ENCODE measurements around the gene UTS2B. TPM values are rescaled to one million over a fixed set of nuclear protein-coding genes. Genes with fewer than 3 reads are reported as not detected.

UTS2B gene
- total and polyA plus RNA-seq, 2 experiments from 2014 or later, result 0.21 TPM; not detected in 1

DNA sequence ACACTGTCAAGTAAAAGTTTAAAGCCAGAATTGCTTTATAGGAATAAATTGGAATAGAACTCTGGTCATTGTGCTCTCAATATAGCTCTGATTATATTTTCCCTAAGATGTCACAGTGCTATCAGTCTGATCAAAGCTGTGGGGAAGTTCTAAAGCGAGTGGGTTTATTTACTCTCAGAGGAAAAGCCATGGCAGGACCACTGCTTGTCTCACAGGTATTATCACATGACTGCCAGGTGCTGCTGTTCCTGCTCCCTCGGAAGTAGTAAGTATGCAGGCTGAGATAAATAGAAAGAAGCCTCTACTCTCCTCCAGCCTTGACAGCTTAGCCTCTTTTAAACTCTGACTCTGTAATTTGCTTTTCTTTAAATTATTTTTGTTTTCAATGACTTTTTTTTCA, 49.1 kb upstream of the UTS2B start:
- H3K27ac Mint-ChIP-seq, result peak overlapping the region; percentile 89; the same call in 1 of the 2 replicates
- Histone ChIP-seq H3K27ac (ENCODE audit: low read depth) (peak overlapping the region; percentile 9; the same call in 1 of the 2 replicates), H2AFZ (no peak overlapping the region), H3F3A (replicated peaks; ENCODE audit: low read depth) (no peaks in the 10 kb centered on the region), H3K4me1 (ENCODE audit: insufficient read depth) (peaks cover 39% of the 10 kb centered on the region), H3K9me2 (ENCODE audit: insufficient read depth) (peaks cover 3% of the 10 kb centered on the region; the same call in 1 of the 2 replicates), H3K4me3 (no peak overlapping the region), H3K4me2 (no peak overlapping the region), H3K36me3 (ENCODE audit: insufficient read depth) (no peaks in the 10 kb centered on the region; the same call in 1 of the 2 replicates), H4K20me1 (replicated peaks; ENCODE audit: insufficient read depth) (no peaks in the 10 kb centered on the region), H3K27me3 (ENCODE audit: insufficient read depth) (no peaks in the 10 kb centered on the region), H3K79me2 (replicated peaks; ENCODE audit: insufficient read depth) (no peaks in the 10 kb centered on the region)
- no peak overlapping the region for H3K4me3 Mint-ChIP-seq
- peak; percentile 59 for ATAC-seq
- peak; percentile 30 for DNase-seq (ENCODE audit: low spot score)
- no peaks in the 10 kb centered on the region for H3K27me3 Mint-ChIP-seq (ENCODE audit: insufficient read depth, low read depth, poor library complexity)
- no peaks in the 10 kb centered on the region for H3K9me3 Mint-ChIP-seq
- no peak for TF ChIP-seq ZNF114 (CRISPR knock-in tag; IDR thresholded peaks at IDR 0.05)
- TF ChIP-seq, protein P1, sequence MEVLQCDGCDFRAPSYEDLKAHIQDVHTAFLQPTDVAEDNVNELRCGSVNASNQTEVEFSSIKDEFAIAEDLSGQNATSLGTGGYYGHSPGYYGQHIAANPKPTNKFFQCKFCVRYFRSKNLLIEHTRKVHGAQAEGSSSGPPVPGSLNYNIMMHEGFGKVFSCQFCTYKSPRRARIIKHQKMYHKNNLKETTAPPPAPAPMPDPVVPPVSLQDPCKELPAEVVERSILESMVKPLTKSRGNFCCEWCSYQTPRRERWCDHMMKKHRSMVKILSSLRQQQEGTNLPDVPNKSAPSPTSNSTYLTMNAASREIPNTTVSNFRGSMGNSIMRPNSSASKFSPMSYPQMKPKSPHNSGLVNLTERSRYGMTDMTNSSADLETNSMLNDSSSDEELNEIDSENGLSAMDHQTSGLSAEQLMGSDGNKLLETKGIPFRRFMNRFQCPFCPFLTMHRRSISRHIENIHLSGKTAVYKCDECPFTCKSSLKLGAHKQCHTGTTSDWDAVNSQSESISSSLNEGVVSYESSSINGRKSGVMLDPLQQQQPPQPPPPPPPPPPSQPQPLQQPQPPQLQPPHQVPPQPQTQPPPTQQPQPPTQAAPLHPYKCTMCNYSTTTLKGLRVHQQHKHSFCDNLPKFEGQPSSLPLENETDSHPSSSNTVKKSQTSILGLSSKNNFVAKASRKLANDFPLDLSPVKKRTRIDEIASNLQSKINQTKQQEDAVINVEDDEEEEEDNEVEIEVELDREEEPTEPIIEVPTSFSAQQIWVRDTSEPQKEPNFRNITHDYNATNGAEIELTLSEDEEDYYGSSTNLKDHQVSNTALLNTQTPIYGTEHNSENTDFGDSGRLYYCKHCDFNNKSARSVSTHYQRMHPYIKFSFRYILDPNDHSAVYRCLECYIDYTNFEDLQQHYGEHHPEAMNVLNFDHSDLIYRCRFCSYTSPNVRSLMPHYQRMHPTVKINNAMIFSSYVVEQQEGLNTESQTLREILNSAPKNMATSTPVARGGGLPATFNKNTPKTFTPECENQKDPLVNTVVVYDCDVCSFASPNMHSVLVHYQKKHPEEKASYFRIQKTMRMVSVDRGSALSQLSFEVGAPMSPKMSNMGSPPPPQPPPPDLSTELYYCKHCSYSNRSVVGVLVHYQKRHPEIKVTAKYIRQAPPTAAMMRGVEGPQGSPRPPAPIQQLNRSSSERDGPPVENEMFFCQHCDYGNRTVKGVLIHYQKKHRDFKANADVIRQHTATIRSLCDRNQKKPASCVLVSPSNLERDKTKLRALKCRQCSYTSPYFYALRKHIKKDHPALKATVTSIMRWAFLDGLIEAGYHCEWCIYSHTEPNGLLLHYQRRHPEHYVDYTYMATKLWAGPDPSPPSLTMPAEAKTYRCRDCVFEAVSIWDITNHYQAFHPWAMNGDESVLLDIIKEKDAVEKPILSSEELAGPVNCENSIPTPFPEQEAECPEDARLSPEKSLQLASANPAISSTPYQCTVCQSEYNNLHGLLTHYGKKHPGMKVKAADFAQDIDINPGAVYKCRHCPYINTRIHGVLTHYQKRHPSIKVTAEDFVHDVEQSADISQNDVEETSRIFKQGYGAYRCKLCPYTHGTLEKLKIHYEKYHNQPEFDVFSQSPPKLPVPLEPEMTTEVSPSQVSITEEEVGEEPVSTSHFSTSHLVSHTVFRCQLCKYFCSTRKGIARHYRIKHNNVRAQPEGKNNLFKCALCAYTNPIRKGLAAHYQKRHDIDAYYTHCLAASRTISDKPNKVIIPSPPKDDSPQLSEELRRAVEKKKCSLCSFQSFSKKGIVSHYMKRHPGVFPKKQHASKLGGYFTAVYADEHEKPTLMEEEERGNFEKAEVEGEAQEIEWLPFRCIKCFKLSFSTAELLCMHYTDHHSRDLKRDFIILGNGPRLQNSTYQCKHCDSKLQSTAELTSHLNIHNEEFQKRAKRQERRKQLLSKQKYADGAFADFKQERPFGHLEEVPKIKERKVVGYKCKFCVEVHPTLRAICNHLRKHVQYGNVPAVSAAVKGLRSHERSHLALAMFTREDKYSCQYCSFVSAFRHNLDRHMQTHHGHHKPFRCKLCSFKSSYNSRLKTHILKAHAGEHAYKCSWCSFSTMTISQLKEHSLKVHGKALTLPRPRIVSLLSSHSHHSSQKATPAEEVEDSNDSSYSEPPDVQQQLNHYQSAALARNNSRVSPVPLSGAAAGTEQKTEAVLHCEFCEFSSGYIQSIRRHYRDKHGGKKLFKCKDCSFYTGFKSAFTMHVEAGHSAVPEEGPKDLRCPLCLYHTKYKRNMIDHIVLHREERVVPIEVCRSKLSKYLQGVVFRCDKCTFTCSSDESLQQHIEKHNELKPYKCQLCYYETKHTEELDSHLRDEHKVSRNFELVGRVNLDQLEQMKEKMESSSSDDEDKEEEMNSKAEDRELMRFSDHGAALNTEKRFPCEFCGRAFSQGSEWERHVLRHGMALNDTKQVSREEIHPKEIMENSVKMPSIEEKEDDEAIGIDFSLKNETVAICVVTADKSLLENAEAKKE (CRISPR knock-in tag; IDR thresholded peaks at IDR 0.05), result no peak
- no peak for TF ChIP-seq POLR2AphosphoS5 (IDR thresholded peaks at IDR 0.05; ENCODE audit: low read depth)
- TF ChIP-seq EZH2phosphoT487 (IDR thresholded peaks at IDR 0.05; ENCODE audit: unreplicated experiment), result no peak
- no peak for TF ChIP-seq CREB1 (CRISPR knock-in tag; IDR thresholded peaks at IDR 0.05; ENCODE audit: low read depth)
- no peak for TF ChIP-seq EZH2 (IDR thresholded peaks at IDR 0.05; ENCODE audit: low read depth, unreplicated experiment)
- TF ChIP-seq, protein P2, sequence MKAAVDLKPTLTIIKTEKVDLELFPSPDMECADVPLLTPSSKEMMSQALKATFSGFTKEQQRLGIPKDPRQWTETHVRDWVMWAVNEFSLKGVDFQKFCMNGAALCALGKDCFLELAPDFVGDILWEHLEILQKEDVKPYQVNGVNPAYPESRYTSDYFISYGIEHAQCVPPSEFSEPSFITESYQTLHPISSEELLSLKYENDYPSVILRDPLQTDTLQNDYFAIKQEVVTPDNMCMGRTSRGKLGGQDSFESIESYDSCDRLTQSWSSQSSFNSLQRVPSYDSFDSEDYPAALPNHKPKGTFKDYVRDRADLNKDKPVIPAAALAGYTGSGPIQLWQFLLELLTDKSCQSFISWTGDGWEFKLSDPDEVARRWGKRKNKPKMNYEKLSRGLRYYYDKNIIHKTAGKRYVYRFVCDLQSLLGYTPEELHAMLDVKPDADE (IDR thresholded peaks at IDR 0.05), result no peak
- no peak for TF ChIP-seq STAT1 (IDR thresholded peaks at IDR 0.05; ENCODE audit: unreplicated experiment)
- TF ChIP-seq, protein P3, sequence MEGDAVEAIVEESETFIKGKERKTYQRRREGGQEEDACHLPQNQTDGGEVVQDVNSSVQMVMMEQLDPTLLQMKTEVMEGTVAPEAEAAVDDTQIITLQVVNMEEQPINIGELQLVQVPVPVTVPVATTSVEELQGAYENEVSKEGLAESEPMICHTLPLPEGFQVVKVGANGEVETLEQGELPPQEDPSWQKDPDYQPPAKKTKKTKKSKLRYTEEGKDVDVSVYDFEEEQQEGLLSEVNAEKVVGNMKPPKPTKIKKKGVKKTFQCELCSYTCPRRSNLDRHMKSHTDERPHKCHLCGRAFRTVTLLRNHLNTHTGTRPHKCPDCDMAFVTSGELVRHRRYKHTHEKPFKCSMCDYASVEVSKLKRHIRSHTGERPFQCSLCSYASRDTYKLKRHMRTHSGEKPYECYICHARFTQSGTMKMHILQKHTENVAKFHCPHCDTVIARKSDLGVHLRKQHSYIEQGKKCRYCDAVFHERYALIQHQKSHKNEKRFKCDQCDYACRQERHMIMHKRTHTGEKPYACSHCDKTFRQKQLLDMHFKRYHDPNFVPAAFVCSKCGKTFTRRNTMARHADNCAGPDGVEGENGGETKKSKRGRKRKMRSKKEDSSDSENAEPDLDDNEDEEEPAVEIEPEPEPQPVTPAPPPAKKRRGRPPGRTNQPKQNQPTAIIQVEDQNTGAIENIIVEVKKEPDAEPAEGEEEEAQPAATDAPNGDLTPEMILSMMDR (conservative IDR thresholded peaks at IDR 0.05; ENCODE audit: low read depth in 2 of 2), result no peak
- no peak for TF ChIP-seq ZNF331 (CRISPR knock-in tag; IDR thresholded peaks at IDR 0.05; ENCODE audit: low read depth)
- TF ChIP-seq NANOG (IDR thresholded peaks at IDR 0.05; ENCODE audit: borderline replicate concordance), result no peak
- TF ChIP-seq, protein P4, sequence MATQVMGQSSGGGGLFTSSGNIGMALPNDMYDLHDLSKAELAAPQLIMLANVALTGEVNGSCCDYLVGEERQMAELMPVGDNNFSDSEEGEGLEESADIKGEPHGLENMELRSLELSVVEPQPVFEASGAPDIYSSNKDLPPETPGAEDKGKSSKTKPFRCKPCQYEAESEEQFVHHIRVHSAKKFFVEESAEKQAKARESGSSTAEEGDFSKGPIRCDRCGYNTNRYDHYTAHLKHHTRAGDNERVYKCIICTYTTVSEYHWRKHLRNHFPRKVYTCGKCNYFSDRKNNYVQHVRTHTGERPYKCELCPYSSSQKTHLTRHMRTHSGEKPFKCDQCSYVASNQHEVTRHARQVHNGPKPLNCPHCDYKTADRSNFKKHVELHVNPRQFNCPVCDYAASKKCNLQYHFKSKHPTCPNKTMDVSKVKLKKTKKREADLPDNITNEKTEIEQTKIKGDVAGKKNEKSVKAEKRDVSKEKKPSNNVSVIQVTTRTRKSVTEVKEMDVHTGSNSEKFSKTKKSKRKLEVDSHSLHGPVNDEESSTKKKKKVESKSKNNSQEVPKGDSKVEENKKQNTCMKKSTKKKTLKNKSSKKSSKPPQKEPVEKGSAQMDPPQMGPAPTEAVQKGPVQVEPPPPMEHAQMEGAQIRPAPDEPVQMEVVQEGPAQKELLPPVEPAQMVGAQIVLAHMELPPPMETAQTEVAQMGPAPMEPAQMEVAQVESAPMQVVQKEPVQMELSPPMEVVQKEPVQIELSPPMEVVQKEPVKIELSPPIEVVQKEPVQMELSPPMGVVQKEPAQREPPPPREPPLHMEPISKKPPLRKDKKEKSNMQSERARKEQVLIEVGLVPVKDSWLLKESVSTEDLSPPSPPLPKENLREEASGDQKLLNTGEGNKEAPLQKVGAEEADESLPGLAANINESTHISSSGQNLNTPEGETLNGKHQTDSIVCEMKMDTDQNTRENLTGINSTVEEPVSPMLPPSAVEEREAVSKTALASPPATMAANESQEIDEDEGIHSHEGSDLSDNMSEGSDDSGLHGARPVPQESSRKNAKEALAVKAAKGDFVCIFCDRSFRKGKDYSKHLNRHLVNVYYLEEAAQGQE (IDR thresholded peaks at IDR 0.05; ENCODE audit: unreplicated experiment), result no peak
- no peak for TF ChIP-seq JUNB (IDR thresholded peaks at IDR 0.05; ENCODE audit: unreplicated experiment)
- H3K36me3 Mint-ChIP-seq (ENCODE audit: low read depth), result peaks cover 23% of the 10 kb centered on the region
- H3K4me1 Mint-ChIP-seq, result peaks cover 37% of the 10 kb centered on the region

Data from GM23338 (cell line).